T47D (cell line): ENCODE data around the gene KCNJ8.

Experiments used
- DNase-seq, 2 experiments: peaks; one replicate each; pipeline versions ENCODE4 v3.0.0 to v3.0.0-alpha.2; 2011 to 2012; ENCODE audit warnings: low read depth in 1 of 2, low spot score in 1 of 2
- JUND ChIP-seq: IDR thresholded peaks from 2 replicates; pipeline ENCODE4 v1.6.1; 2012; ENCODE audit warnings: low read depth
- in situ Hi-C: cut with HindIII; loops from 2 replicates; pipeline ENCODE4 v1.10.0; 2016; ENCODE audit warnings: low sequenced_read_pairs, low pct_unique_long_range_greater_than_20kb

KCNJ8 gene

GRCh38 chr12:21725731-21726130 is 48.8 kb downstream of the KCNJ8 start:
- no peak for DNase-seq
- in situ Hi-C loops = no loop called here
- TF ChIP-seq JUND = no peak

GRCh38 chr12:21718944-21719650 is 55.4 kb downstream of the KCNJ8 start:
- in situ Hi-C loops = no loop called here
- no peak for TF ChIP-seq JUND
- DNase-seq = no peak

GRCh38 chr12:21718403-21718802 is 56.1 kb downstream of the KCNJ8 start:
- no peak for TF ChIP-seq JUND
- in situ Hi-C loops = no loop called here
- no peak for DNase-seq

- DNase-seq = no peak
- in situ Hi-C loops = no loop called here
- TF ChIP-seq JUND = no peak
Observed at GRCh38 chr12:21717767-21718166, 56.7 kb downstream of the KCNJ8 start.

GRCh38 chr12:21715386-21715785 is 59.1 kb downstream of the KCNJ8 start:
- in situ Hi-C loops = no loop called here
- no peak for TF ChIP-seq JUND
- DNase-seq = no peak
